GM18507 (cell line): ENCODE results near the gene CNOT4.

Source experiments
- DNase-seq: peaks from one replicate; pipeline ENCODE4 v3.0.0; 2011; ENCODE audit warnings: low read depth; ENCODE audit not compliant: insufficient read length; ENCODE audit errors: extremely low spot score
- FAIRE-seq: peaks from 2 replicates; lab custom pipeline; 2011; peaks lifted over from hg19 to GRCh38; lab: Jason Lieb, UNC

The CNOT4 gene, protein sequence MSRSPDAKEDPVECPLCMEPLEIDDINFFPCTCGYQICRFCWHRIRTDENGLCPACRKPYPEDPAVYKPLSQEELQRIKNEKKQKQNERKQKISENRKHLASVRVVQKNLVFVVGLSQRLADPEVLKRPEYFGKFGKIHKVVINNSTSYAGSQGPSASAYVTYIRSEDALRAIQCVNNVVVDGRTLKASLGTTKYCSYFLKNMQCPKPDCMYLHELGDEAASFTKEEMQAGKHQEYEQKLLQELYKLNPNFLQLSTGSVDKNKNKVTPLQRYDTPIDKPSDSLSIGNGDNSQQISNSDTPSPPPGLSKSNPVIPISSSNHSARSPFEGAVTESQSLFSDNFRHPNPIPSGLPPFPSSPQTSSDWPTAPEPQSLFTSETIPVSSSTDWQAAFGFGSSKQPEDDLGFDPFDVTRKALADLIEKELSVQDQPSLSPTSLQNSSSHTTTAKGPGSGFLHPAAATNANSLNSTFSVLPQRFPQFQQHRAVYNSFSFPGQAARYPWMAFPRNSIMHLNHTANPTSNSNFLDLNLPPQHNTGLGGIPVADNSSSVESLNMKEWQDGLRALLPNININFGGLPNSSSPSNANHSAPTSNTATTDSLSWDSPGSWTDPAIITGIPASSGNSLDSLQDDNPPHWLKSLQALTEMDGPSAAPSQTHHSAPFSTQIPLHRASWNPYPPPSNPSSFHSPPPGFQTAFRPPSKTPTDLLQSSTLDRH

DNA sequence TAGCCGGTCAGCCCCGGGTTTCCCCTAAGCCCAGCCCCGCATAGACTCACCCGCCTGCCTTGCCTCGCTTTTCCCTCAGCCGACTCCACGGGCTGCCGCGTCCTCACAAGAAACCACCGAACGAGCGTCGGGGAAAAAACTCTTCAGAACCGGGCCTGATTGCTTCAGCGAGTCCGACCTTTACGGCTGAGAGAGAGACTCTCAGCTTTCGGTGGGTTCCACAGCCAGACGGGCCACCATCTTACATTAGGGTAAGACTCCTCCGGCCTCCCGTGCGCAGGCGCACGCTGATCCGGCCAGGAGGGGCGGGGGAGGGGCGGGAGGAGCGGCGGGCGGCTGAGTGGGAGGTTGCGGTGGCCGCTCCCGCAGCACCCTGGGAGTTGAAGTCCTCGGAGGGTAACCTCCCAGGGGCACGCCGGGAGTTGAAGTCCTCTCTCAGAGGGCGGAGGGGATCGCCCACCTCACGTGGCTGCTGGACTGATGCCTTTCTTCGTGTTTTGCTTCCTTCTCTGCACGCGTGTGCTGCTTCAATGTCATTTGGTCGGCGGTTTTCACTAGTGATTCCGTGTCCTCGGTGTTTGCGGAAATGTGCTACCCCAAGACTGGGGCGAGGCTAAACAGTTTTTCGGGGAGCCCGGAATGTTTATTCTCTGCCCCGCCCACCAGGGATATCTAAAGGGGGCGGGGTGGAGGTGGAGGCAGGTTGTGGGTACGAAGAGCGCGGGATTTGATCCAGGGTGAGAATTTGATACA lies at the start of gene CNOT4:
Gene CNOT4 (minus strand): TSS at position 264 of the 753 bp plus-strand sequence. CDS start 71,771 bp downstream, outside the sequence.
- FAIRE-seq: peak; percentile 75
- DNase-seq: peak; percentile 91

DNA sequence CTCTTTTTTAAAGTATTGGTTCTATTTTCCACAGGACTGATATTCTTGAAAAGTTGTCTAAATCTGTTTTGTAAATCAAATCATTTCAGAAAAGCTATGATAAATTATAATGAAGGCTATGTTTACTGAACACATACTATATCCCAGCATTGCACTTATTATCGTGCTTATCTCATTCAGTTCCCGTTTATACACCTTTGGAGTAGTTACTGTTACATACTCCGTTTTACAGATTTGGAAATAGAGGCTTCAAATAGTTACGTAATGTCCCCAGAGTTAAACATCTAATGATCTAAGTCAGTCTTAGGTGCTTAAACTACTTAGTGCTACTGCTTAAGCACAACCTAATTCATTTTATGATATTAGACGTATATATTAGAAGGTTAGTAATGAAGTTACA lies 49.0 kb upstream of the CNOT4 start:
- FAIRE-seq: no peak
- no peak for DNase-seq

DNA sequence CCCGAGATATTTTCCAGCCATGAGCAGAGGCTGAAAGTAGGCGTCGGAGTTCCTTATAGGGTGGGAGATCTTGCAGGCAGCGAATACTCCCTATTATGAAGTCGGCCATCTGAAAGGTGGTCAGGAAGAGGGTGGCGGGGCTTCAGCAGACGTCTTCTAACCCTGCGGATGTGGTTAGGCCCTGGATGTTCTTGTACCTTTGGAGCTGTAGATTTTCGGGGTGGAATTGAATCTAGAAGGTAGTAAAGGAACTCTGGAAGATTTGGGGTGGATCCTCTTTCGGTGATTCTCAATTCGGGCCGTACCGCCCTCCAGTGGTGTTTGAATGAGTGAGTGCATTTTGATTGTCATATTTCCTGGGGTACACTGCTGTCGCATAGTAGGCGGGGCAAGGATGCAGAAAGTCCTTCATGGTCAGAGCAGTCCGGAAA lies 48.5 kb upstream of the CNOT4 start:
- peak; percentile 82 for FAIRE-seq

GRCh38 chr7:135557455-135558336 lies 47.8 kb upstream of the CNOT4 start, which contains the start of gene NUP205:
Gene NUP205 (plus strand): TSS chr7:135557917. CDS start chr7:135557945, 28 bp downstream.
- DNase-seq: peak; percentile 66
- FAIRE-seq: peak; percentile 93

More for the DNA sequence above, 48.5 kb upstream of the CNOT4 start:
- DNase-seq: peak; percentile 69

- FAIRE-seq (no peak), DNase-seq (no peak)
Measured at GRCh38 chr7:135553346-135553745, 43.4 kb upstream of the CNOT4 start.

- FAIRE-seq: no peak
- no peak for DNase-seq
Measured at GRCh38 chr7:135552148-135552547, 42.2 kb upstream of the CNOT4 start.

- FAIRE-seq (no peak), DNase-seq (no peak)
Measured at GRCh38 chr7:135550196-135550595, 40.3 kb upstream of the CNOT4 start.

GRCh38 chr7:135541029-135541428 lies 31.1 kb upstream of the CNOT4 start:
- no peak for DNase-seq
- no peak for FAIRE-seq

- no peak for FAIRE-seq
- no peak for DNase-seq
Measured at GRCh38 chr7:135539629-135540028, 29.7 kb upstream of the CNOT4 start.

DNA sequence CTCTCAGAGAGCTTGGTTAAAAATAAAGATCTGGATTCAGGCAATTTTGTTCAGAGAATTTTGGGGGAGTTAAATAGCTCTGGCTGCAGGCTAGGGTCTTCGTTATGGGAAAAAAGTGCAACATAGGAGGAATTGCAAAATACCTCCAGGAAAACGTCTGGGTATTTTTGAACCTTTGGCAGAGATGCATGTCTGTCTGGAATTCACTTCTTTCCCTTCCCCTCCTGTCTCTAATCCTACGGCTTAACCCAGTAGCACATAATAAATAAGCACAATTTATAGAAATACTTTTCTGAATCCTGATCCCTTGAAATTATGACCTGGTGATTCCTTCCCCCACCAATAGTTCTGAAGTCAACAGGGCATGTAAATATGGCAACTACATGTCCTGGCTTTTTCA lies 28.5 kb upstream of the CNOT4 start:
- FAIRE-seq (no peak), DNase-seq (no peak)

GRCh38 chr7:135537905-135538304 lies 28.0 kb upstream of the CNOT4 start:
- DNase-seq (no peak), FAIRE-seq (no peak)

DNA sequence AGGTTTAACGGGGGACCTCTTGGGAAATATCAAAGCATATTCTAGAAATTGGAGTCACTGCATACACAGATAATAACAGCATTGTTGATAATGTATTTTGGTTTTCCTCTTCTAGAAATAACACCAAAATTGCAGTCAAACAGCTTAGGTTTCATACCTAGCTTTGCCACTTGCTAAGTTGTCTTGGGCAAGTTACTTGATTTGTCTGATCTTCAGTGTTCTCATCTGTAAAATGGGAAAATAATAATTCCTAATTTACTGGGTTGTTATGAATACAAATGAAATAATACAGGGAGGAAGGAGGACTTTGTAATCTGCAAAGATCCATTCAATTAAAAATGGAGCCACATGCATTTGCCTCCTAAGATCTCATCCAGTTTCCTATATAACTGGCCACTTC lies 27.6 kb upstream of the CNOT4 start:
- FAIRE-seq: no peak
- no peak for DNase-seq

GRCh38 chr7:135536150-135536549 lies 26.2 kb upstream of the CNOT4 start:
- FAIRE-seq (no peak), DNase-seq (no peak)

DNA sequence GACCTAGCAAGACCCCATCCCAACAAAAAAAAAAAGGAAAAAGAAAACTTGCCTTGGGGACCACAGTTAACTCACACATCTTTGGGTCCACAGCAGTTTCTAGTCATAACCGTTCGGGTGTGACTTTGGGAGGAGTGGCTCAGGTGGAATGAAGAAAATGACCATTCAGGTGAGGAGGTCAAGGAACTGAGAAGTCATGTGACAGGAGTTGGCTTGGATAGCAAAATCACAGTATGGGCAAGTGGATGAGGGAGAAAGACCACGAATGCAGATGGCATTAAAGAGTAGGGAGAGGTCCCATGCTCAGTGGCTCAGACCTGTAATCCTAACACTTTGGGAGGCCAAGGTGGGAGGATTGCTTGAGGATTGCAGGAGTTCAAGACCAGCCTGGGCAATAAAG lies 17.1 kb upstream of the CNOT4 start:
- FAIRE-seq (no peak), DNase-seq (no peak)

DNA sequence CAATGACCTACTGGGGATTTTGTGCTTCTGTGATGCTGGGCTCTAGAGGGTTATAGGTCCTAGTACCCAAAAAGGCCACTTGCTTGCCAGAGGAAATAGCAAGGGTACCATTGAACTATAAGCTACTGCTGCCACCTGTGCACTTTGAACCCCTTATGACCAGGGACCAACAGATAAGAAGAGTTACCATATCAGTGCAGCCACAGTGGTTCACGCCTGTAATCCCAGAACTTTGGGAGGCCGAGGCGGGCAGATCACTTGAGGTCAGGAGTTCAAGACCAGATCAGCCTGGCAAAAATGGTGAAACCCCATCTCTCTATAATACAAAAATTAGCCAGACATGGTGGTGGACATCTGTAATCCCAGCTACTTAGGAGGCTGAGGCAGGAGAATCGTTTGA lies 15.5 kb upstream of the CNOT4 start:
- FAIRE-seq (no peak), DNase-seq (no peak)

DNA sequence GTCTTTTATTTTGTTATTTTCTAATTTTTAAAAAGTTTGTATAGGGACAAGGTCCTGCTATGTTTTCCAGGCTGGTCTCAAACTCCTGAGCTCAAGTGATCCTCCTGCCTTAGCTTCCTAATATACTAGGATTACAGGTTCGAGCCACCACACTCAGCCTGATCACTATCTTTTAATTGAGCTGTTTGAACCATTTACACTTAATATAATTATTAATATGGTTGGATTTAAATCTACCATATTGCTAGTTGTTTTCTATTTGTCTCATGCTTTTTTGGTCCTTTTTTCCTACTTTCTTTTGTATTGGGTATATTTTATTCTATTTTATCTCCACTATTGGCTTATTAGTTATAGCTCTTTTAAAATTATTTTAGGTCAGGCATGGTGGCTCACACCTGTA lies 13.2 kb upstream of the CNOT4 start:
- no peak for FAIRE-seq
- no peak for DNase-seq

DNA sequence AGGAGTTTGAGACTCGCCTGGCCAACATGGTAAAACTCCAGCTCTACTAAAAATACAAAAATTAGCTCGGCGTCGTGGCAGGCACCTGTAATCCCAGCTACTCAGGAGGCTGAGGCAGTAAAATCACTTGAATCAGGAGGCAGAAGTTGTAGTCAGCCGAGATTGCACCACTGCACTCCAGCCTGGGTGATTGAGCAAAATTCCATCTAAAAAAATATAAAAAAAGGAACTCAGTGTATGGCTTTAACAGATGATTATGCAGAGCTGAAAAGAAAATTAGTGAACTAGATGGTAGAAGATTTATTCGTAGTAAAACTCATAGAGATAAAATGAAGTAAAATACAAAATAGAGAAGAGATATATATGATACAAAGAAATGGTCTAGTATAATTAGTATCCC lies 12.6 kb upstream of the CNOT4 start:
- FAIRE-seq: no peak
- no peak for DNase-seq

DNA sequence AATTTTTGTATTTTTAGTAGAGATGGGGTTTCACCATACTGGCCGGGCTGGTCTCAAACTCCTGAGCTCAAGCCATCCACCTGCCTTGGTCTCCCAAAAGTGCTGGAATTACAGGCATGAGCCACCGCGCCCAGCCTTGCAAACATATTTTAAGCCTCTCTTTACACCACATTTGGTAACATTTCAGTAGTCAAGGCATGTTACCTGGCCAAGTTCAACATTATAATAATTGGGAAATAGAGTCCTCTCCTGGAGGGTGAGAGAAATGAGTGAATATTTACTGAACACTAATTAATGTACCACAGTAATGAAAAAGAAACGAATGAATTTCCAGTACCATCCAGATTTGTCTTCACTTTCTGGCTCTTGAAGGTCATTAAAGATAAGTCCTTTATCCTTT lies 10.0 kb upstream of the CNOT4 start:
- FAIRE-seq (no peak), DNase-seq (no peak)

DNA sequence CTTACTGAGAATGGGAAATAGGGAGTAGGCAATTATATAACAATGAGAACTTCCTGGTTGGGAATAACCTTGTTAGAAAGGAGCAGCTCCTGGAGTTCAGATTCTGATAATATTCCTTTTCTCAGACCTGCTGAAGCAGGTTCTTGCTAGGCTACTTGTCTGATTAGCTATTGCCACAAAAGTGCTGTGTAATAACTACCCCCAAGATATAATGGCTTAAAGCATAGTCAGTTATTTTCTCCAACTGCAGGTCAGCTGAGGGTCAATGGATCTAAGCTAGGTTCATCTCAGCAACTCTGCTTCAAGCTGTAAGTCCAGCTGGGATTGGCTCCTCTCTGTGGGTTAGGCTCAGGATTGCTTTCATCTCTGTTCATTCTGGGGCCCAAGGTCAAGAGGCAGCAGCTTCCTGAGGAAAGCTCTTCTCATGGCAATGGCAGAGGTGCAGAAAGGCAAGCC lies 9.4 kb upstream of the CNOT4 start:
- DNase-seq (no peak), FAIRE-seq (no peak)
